ENCODE results near the gene REEP2.

DNA sequence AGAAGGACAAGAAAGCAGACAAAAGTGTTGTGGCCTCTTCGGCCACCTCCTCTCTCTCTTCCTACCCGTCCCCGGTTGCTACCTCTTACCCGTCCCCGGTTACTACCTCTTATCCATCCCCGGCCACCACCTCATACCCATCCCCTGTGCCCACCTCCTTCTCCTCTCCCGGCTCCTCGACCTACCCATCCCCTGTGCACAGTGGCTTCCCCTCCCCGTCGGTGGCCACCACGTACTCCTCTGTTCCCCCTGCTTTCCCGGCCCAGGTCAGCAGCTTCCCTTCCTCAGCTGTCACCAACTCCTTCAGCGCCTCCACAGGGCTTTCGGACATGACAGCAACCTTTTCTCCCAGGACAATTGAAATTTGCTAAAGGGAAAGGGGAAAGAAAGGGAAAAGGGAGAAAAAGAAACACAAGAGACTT lies 28.9 kb downstream of the REEP2 start:
- TF ChIP-seq, protein P1, sequence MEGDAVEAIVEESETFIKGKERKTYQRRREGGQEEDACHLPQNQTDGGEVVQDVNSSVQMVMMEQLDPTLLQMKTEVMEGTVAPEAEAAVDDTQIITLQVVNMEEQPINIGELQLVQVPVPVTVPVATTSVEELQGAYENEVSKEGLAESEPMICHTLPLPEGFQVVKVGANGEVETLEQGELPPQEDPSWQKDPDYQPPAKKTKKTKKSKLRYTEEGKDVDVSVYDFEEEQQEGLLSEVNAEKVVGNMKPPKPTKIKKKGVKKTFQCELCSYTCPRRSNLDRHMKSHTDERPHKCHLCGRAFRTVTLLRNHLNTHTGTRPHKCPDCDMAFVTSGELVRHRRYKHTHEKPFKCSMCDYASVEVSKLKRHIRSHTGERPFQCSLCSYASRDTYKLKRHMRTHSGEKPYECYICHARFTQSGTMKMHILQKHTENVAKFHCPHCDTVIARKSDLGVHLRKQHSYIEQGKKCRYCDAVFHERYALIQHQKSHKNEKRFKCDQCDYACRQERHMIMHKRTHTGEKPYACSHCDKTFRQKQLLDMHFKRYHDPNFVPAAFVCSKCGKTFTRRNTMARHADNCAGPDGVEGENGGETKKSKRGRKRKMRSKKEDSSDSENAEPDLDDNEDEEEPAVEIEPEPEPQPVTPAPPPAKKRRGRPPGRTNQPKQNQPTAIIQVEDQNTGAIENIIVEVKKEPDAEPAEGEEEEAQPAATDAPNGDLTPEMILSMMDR (IDR thresholded peaks at IDR 0.05; ENCODE audit: insufficient read depth, low read length, poor library complexity, severe bottlenecking): no peak
- no peak for TF ChIP-seq EZH2phosphoT487 (conservative IDR thresholded peaks at IDR 0.05; ENCODE audit: low read length)

Data from SU-DHL-6 (cell line).